Smooth muscle cell (in vitro differentiated cells): Measurements from ENCODE around the gene PRKCQ. TPM values are rescaled to one million over a fixed set of nuclear protein-coding genes. Genes with fewer than 3 reads are reported as not detected.
"Not testable (repeated sequence)": the region's sequence is repeated elsewhere in the genome, so short reads cannot be mapped to it uniquely, and the experiment has no call there.

ENCODE experiments used
- DNase-seq: peaks from one replicate; lab custom pipeline; 2025; ENCODE audit not compliant: unreplicated experiment; lab: John Stamatoyannopoulos, UW
- H2AFZ ChIP-seq: fragments of 200-600 bp; sonication (generic); 2 replicates; pipeline ENCODE4 v1.6.0; 2016; ENCODE audit warnings: antibody characterized with exemption, low read depth, mild to moderate bottlenecking
- H3F3A ChIP-seq: fragments of 200-600 bp; sonication (generic); 2 replicates; pipeline ENCODE4 v1.6.0; 2017; ENCODE audit warnings: antibody characterized with exemption, low read depth
- H3K27ac ChIP-seq: fragments of 200-600 bp; sonication (generic); 2 replicates; pipeline ENCODE4 v1.5.1; 2016; ENCODE audit warnings: low read depth, mild to moderate bottlenecking
- H3K27me3 ChIP-seq: fragments of 200-600 bp; sonication (generic); 2 replicates; pipeline ENCODE4 v1.6.1; 2016; ENCODE audit warnings: low read depth, mild to moderate bottlenecking
- H3K36me3 ChIP-seq: fragments of 200-600 bp; sonication (generic); 2 replicates; pipeline ENCODE4 v1.5.1; 2016; ENCODE audit warnings: low read depth
- H3K4me1 ChIP-seq: fragments of 200-600 bp; sonication (generic); 2 replicates; pipeline ENCODE4 v1.5.1; 2016; ENCODE audit warnings: low read depth
- H3K4me2 ChIP-seq: fragments of 200-600 bp; sonication (generic); 2 replicates; pipeline ENCODE4 v1.6.0; 2016; ENCODE audit warnings: mild to moderate bottlenecking
- H3K4me3 ChIP-seq: fragments of 200-600 bp; sonication (generic); 2 replicates; pipeline ENCODE4 v1.5.1; 2016; ENCODE audit warnings: mild to moderate bottlenecking
- H3K79me2 ChIP-seq: fragments of 200-600 bp; sonication (generic); 2 replicates; pipeline ENCODE4 v1.6.0; 2016; ENCODE audit warnings: low read depth, mild to moderate bottlenecking
- H3K9ac ChIP-seq: fragments of 200-600 bp; sonication (generic); 2 replicates; pipeline ENCODE4 v1.6.0; 2016; ENCODE audit warnings: low read depth
- H3K9me3 ChIP-seq: fragments of 200-600 bp; sonication (generic); replicated peaks from 2 replicates; pipeline ENCODE4 v1.5.1; 2016; ENCODE audit warnings: low read depth
- H4K20me1 ChIP-seq: fragments of 200-600 bp; sonication (generic); 2 replicates; pipeline ENCODE4 v1.6.0; 2016; ENCODE audit warnings: low read depth
- WGBS: methylation state at CpG from one replicate; pipeline ENCODE4 v1.1.7; 2016; ENCODE audit warnings: low lambda C conversion rate; 5-methylcytosine and 5-hydroxymethylcytosine counted together
- polyA plus RNA-seq: library from polyadenylated mRNA; unstranded; fragments of >200 nt; fragmentation: Nextera tagmentation; extraction: Ambion mirVana; gene quantifications from 2 replicates; pipeline ENCODE4 v1.2.1, GENCODE V29; 2016
- total RNA-seq: library from RNA; depleted of rRNA; stranded (reverse); fragments of >200 nt; gene quantifications from 2 replicates; pipeline ENCODE4 v1.2.3, GENCODE V29; 2014
- TF ChIP-seq, protein P1 (sequence below): fragments of 200-600 bp; sonication (generic); IDR thresholded peaks from 2 replicates; pipeline ENCODE4 v1.5.1; 2017; ENCODE audit warnings: borderline replicate concordance, mild to moderate bottlenecking, antibody characterized with exemption; ENCODE audit not compliant: insufficient read depth, poor library complexity, severe bottlenecking

Gene PRKCQ
- total and polyA plus RNA-seq, 2 experiments from 2014 or later: 0.27 to 0.38 TPM

DNA sequence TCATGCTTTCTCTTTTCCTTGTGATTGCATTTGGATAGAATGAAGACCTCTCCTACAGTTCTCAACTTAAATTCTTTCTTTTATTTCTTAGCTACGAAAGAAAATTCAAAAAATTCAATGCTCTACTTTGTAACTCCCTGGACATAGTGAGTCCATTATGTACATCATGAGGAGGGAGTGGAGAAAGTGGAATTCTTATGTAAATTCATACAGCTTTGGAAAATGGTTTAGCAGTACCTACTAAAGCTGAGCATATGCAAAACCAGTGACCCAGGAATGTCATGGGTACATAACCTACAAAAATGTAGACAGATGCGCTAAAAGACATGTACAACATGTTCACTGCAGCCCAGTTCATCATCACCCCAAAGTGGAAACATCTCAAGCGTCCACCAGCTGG lies 8.8 kb upstream of the PRKCQ start:
- no peaks in the 10 kb centered on the region for H3K79me2 ChIP-seq
- H3K27me3 ChIP-seq: peaks cover 29% of the 10 kb centered on the region
- TF ChIP-seq, protein P1, sequence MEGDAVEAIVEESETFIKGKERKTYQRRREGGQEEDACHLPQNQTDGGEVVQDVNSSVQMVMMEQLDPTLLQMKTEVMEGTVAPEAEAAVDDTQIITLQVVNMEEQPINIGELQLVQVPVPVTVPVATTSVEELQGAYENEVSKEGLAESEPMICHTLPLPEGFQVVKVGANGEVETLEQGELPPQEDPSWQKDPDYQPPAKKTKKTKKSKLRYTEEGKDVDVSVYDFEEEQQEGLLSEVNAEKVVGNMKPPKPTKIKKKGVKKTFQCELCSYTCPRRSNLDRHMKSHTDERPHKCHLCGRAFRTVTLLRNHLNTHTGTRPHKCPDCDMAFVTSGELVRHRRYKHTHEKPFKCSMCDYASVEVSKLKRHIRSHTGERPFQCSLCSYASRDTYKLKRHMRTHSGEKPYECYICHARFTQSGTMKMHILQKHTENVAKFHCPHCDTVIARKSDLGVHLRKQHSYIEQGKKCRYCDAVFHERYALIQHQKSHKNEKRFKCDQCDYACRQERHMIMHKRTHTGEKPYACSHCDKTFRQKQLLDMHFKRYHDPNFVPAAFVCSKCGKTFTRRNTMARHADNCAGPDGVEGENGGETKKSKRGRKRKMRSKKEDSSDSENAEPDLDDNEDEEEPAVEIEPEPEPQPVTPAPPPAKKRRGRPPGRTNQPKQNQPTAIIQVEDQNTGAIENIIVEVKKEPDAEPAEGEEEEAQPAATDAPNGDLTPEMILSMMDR: no peak
- no peaks in the 10 kb centered on the region for H4K20me1 ChIP-seq
- H2AFZ ChIP-seq: no peak overlapping the region
- no peaks in the 10 kb centered on the region for H3K36me3 ChIP-seq
- no peaks in the 10 kb centered on the region for H3K9me3 ChIP-seq
- WGBS: 85% methylated on average over 3 of the region's 3 CpGs
- H3F3A ChIP-seq: no peaks in the 10 kb centered on the region
- no peak for DNase-seq
- no peaks in the 10 kb centered on the region for H3K4me1 ChIP-seq
- H3K27ac ChIP-seq: no peak overlapping the region
- H3K9ac ChIP-seq: no peak overlapping the region
- no peak overlapping the region for H3K4me2 ChIP-seq
- no peak overlapping the region for H3K4me3 ChIP-seq

DNA sequence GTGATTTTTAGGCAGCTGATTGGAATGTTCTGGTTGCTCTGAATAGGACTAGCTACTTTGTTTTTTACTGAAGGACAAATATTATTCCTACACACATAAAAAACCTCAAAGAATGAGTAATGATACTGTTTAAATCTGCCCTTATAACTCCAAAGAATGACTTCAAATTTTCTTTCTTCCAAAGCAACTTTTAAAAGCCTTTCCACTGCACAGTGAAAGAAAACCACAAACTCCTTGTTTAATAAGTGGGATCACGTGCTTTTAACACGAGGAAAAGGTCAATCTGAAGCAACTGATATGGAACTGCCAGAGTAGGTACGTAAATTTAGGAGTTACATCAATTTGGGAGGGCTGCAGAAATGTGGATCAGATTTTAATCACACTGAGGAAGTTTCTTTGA lies 8.0 kb upstream of the PRKCQ start:
- no peaks in the 10 kb centered on the region for H3K79me2 ChIP-seq
- no peaks in the 10 kb centered on the region for H3K9me3 ChIP-seq
- H3K27me3 ChIP-seq: peaks cover 29% of the 10 kb centered on the region
- 61% methylated on average over 3 of the region's 3 CpGs for WGBS
- H3K9ac ChIP-seq: no peak overlapping the region
- no peak for DNase-seq
- H3K4me2 ChIP-seq: no peak overlapping the region
- H3K27ac ChIP-seq: no peak overlapping the region
- no peak overlapping the region for H3K4me3 ChIP-seq
- no peaks in the 10 kb centered on the region for H4K20me1 ChIP-seq
- H3K4me1 ChIP-seq: no peaks in the 10 kb centered on the region
- TF ChIP-seq, protein P1: no peak
- no peaks in the 10 kb centered on the region for H3F3A ChIP-seq
- no peaks in the 10 kb centered on the region for H3K36me3 ChIP-seq
- H2AFZ ChIP-seq: no peak overlapping the region

DNA sequence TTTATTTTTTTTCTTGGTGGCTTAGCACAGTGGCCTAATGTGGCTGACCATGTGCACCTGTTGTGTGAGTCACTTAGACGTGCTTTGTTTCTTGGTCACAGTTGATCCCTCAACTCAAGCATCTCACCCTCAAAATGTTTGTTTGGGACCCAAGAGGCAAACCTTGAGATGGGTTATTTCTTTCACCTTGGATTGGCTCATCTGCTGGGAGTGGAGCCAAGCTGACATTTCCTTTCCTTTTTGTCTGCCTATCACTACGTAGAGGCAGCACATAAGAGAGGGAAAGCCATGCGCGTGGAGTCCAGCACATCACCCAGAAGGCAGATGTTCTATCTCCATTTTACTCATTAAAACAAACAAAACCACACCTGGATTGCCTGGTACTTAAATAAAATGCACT lies 6.4 kb upstream of the PRKCQ start:
- TF ChIP-seq, protein P1: no peak
- Histone ChIP-seq H3K27ac (no peak overlapping the region), H4K20me1 (no peaks in the 10 kb centered on the region), H3F3A (no peaks in the 10 kb centered on the region), H3K9me3 (no peaks in the 10 kb centered on the region), H3K4me3 (no peak overlapping the region), H3K79me2 (no peaks in the 10 kb centered on the region), H3K9ac (no peak overlapping the region), H3K27me3 (peaks cover 26% of the 10 kb centered on the region), H3K4me1 (no peaks in the 10 kb centered on the region), H3K4me2 (no peak overlapping the region), H3K36me3 (no peaks in the 10 kb centered on the region), H2AFZ (no peak overlapping the region)
- WGBS: 94% methylated on average over 4 of the region's 4 CpGs
- no peak for DNase-seq

DNA sequence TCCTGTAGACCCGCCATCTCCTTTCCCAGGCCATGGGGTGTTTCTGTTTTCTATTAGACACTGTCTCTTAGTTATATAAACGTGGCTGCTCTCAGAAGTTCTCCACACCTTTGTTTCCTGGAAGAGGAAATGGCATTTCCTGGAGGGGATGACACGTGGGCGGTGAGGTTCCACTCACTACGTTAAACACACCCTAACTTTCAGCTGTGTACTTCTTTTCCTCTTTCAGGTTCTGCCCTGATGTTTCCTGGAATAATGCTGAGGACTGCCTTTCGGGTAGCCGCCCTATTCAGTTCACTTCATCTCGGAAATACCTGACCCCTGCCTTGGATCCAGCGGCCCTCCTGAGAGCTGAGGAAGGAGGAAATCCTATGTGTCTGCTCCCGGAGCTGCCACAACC lies 3.4 kb upstream of the PRKCQ start:
- H3K36me3 ChIP-seq: no peaks in the 10 kb centered on the region
- H3K4me2 ChIP-seq: no peak overlapping the region
- TF ChIP-seq, protein P1: no peak
- no peaks in the 10 kb centered on the region for H3K79me2 ChIP-seq
- no peaks in the 10 kb centered on the region for H3K9me3 ChIP-seq
- 93% methylated on average over 10 of the region's 10 CpGs for WGBS
- no peaks in the 10 kb centered on the region for H4K20me1 ChIP-seq
- peaks cover 6% of the 10 kb centered on the region for H3K4me1 ChIP-seq
- H3F3A ChIP-seq: no peaks in the 10 kb centered on the region
- H3K27me3 ChIP-seq: peaks cover 15% of the 10 kb centered on the region
- no peak overlapping the region for H3K27ac ChIP-seq
- H2AFZ ChIP-seq: no peak overlapping the region
- no peak overlapping the region for H3K4me3 ChIP-seq
- no peak for DNase-seq
- no peak overlapping the region for H3K9ac ChIP-seq

DNA sequence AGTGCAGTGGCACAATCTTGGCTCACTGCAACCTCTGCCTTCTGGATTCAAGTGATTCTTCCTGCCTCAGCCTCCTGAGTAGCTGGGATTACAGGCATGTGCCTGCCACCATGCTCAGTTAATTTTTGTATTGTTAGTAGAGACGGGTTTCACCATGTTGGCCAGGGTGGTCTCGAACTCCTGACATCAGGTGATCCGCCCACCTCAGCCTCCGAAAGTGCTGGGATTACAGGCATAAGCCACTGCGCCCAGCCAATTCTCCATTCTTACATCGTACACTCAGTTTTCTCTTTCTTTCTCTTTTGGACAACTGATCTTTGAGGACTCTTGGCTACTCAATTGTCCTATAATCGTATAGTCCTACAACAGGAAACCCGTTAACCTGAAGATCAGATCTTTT lies 2.8 kb upstream of the PRKCQ start:
- H3K9me3 ChIP-seq, H3K4me1 ChIP-seq, H3F3A ChIP-seq, H3K9ac ChIP-seq, H3K4me2 ChIP-seq, H3K79me2 ChIP-seq, H3K36me3 ChIP-seq, H3K27ac ChIP-seq, H3K4me3 ChIP-seq, H4K20me1 ChIP-seq, DNase-seq, H2AFZ ChIP-seq: not testable (repeated sequence)
- peaks cover 20% of the 10 kb centered on the region for H3K27me3 ChIP-seq
- 97% methylated on average over 8 of the region's 8 CpGs for WGBS
